Measurements from ENCODE around the gene MUSK. TPM values are rescaled to one million over a fixed set of nuclear protein-coding genes. Genes with fewer than 3 reads are reported as not detected.
A peak's percentile ranks its signal among the peaks of the same experiment; 100 is the strongest.
"Not testable (repeated sequence)": the region's sequence is repeated elsewhere in the genome, so short reads cannot be mapped to it uniquely, and the experiment has no call there.

The MUSK gene
- total RNA-seq, 1 donor from 2014 or later, result not detected

GRCh38 chr9:110820381-110820780 lies 151.8 kb downstream of the MUSK start:
- no peaks in the 10 kb centered on the region for H3K36me3 Mint-ChIP-seq
- H3K27ac Mint-ChIP-seq, result no peak overlapping the region
- H3K4me3 Mint-ChIP-seq, result no peak overlapping the region
- DNase-seq (ENCODE audit: extremely low spot score, unreplicated experiment), result no peak
- peaks cover 5% of the 10 kb centered on the region for H3K9me3 Mint-ChIP-seq
- H3K27me3 Mint-ChIP-seq, result no peaks in the 10 kb centered on the region
- no peak for TF ChIP-seq CTCF (conservative IDR thresholded peaks at IDR 0.05)
- peaks cover 10% of the 10 kb centered on the region for H3K4me1 Mint-ChIP-seq (ENCODE audit: unreplicated experiment)

GRCh38 chr9:110821064-110821463 lies 152.5 kb downstream of the MUSK start:
- no peak for TF ChIP-seq CTCF (conservative IDR thresholded peaks at IDR 0.05)
- no peaks in the 10 kb centered on the region for H3K27me3 Mint-ChIP-seq

GRCh38 chr9:110825129-110825528 lies 156.5 kb downstream of the MUSK start:
- H3K9me3 Mint-ChIP-seq; DNase-seq (ENCODE audit: extremely low spot score, unreplicated experiment); H3K36me3 Mint-ChIP-seq; H3K4me3 Mint-ChIP-seq; H3K27me3 Mint-ChIP-seq; H3K27ac Mint-ChIP-seq: not testable (repeated sequence)
- peaks cover 16% of the 10 kb centered on the region for H3K4me1 Mint-ChIP-seq (ENCODE audit: unreplicated experiment)

More at GRCh38 chr9:110821064-110821463, 152.5 kb downstream of the MUSK start:
- Mint-ChIP-seq H3K4me1 (ENCODE audit: unreplicated experiment) (peaks cover 10% of the 10 kb centered on the region), H3K36me3 (no peaks in the 10 kb centered on the region), H3K9me3 (peaks cover 9% of the 10 kb centered on the region), H3K4me3 (no peak overlapping the region), H3K27ac (no peak overlapping the region)
- no peak for DNase-seq (ENCODE audit: extremely low spot score, unreplicated experiment)

- no peak for TF ChIP-seq CTCF (conservative IDR thresholded peaks at IDR 0.05)
- H3K9me3 Mint-ChIP-seq, result peaks cover 9% of the 10 kb centered on the region
- H3K4me1 Mint-ChIP-seq (ENCODE audit: unreplicated experiment), result peaks cover 13% of the 10 kb centered on the region
- no peaks in the 10 kb centered on the region for H3K36me3 Mint-ChIP-seq
- no peaks in the 10 kb centered on the region for H3K27me3 Mint-ChIP-seq
- no peak for DNase-seq (ENCODE audit: extremely low spot score, unreplicated experiment)
- H3K4me3 Mint-ChIP-seq, result no peak overlapping the region
- peak overlapping the region; percentile 61 for H3K27ac Mint-ChIP-seq
Measured at GRCh38 chr9:110825950-110826349, 157.4 kb downstream of the MUSK start.

- H3K4me1 Mint-ChIP-seq (ENCODE audit: unreplicated experiment); H3K4me3 Mint-ChIP-seq; H3K27ac Mint-ChIP-seq; H3K9me3 Mint-ChIP-seq; H3K27me3 Mint-ChIP-seq; H3K36me3 Mint-ChIP-seq; DNase-seq (ENCODE audit: extremely low spot score, unreplicated experiment): not testable (repeated sequence)
Measured at GRCh38 chr9:110826400-110826799, 157.8 kb downstream of the MUSK start.

GRCh38 chr9:110828264-110828663 lies 159.7 kb downstream of the MUSK start:
- H3K9me3 Mint-ChIP-seq, result peaks cover 9% of the 10 kb centered on the region

More at GRCh38 chr9:110828264-110828663, 159.7 kb downstream of the MUSK start:
- no peaks in the 10 kb centered on the region for H3K27me3 Mint-ChIP-seq
- no peak overlapping the region for H3K27ac Mint-ChIP-seq
- no peaks in the 10 kb centered on the region for H3K36me3 Mint-ChIP-seq
- TF ChIP-seq CTCF (conservative IDR thresholded peaks at IDR 0.05), result no peak
- peaks cover 6% of the 10 kb centered on the region for H3K4me1 Mint-ChIP-seq (ENCODE audit: unreplicated experiment)
- H3K4me3 Mint-ChIP-seq, result peak overlapping the region; percentile 10
- no peak for DNase-seq (ENCODE audit: extremely low spot score, unreplicated experiment)

All from type B pancreatic cell (in vitro differentiated cells).